AG04449 (cell line): Measurements from ENCODE around the gene ANXA2R.

ENCODE experiments used
- CTCF ChIA-PET: fragments of 350-600 bp; formaldehyde crosslinking; extraction: SDS; loops from one replicate; lab custom pipeline; 2021; ENCODE audit warnings: antibody characterized with exemption; lab: Yijun Ruan, JAX
- POLR2A ChIA-PET: fragments of 400-600, 350-600 bp; formaldehyde crosslinking; extraction: SDS; loops from one replicate; lab custom pipeline; 2020; ENCODE audit warnings: antibody characterized with exemption, inconsistent platforms; lab: Yijun Ruan, JAX
- DNase-seq: peaks from one replicate; pipeline ENCODE4 v3.0.0-alpha.2; 2010; ENCODE audit warnings: low read depth, low spot score
- H3K4me3 ChIP-seq: 2 replicates; pipeline ENCODE4 v1.5.1; 2011; ENCODE audit warnings: low read depth, mild to moderate bottlenecking, control low read depth, low read length
- TF ChIP-seq, protein P1 (sequence below): IDR thresholded peaks from one replicate; pipeline ENCODE4 v1.5.1; 2011; ENCODE audit warnings: mild to moderate bottlenecking, moderate library complexity, low read length, control low read depth, inconsistent platforms; ENCODE audit not compliant: insufficient read depth; ENCODE audit errors: missing control alignments

ANXA2R gene

DNA sequence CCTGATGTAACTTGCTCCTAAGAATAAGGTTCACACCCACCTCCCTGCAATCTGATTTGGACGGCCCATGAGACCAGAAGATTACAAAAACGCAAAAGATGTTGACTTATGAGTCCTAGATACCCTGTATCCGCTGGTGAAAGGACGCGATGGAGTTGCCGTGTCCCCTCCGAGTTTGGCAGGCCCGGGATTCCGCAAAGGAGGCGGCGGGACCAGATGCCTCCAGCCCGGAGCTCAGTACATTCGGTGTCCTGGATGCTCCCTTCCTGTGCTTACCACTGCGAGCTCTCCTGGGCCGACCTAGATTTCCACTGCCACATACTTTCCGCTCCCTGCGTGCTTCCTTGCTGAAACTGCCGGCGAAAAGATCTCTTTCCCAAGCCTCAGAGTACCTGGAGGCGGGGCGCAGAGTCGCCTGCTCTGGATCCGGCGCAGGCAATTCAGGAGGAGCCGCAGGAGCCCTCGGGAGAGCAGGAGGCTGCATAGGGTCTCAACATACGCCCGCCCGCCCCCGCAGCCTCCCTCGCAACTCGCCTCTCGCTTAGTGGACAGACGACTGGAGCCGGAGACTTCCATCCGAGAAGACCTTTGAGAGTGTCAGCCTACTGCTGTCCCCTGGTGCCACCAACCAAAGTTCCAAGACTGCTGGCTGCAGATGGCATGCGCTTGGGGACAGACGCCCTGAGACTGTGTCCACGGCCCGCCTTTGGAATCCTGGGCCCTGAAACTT, 39.8 kb downstream of the ANXA2R start:
- DNase-seq: no peak
- peak overlapping the region; percentile 51 for H3K4me3 ChIP-seq
- ChIA-PET CTCF (interaction anchor here (2.2 kb wide), 1 partner anchor 91 kb away, joined by 9 read pairs; no protein-coding TSS in a partner anchor), POLR2A (no interaction called here)
- TF ChIP-seq, protein P1, sequence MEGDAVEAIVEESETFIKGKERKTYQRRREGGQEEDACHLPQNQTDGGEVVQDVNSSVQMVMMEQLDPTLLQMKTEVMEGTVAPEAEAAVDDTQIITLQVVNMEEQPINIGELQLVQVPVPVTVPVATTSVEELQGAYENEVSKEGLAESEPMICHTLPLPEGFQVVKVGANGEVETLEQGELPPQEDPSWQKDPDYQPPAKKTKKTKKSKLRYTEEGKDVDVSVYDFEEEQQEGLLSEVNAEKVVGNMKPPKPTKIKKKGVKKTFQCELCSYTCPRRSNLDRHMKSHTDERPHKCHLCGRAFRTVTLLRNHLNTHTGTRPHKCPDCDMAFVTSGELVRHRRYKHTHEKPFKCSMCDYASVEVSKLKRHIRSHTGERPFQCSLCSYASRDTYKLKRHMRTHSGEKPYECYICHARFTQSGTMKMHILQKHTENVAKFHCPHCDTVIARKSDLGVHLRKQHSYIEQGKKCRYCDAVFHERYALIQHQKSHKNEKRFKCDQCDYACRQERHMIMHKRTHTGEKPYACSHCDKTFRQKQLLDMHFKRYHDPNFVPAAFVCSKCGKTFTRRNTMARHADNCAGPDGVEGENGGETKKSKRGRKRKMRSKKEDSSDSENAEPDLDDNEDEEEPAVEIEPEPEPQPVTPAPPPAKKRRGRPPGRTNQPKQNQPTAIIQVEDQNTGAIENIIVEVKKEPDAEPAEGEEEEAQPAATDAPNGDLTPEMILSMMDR: no peak

DNA sequence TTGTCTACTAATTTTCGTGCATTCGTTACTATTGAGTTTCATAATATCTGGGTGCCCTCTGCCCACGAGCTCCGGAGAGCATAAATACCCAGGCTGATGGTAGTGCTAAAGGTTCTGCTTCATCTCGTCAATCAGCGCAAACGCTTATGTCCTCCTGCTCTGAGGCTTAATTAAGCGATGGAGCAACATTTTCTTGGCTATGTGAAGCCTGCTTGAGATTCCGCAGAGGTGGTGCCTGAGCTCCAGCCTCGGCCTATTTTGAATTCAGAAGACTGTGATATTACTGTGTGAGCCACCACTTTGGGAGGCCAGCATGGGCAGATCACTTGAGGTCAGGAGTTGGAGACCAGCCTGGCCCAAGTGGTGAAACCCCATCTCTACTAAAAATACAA, 44.8 kb downstream of the ANXA2R start:
- ChIA-PET CTCF (interaction anchor here (0.8 to 8.0 kb wide), 12 partner anchors 9 to 84 kb away, joined by 3 to 84 read pairs (median 4); partner anchors contain the start of gene ANXA2R), POLR2A (interaction anchor here (1.0 to 1.2 kb wide), 4 partner anchors 12 to 70 kb away, joined by 3 to 5 read pairs (median 3); no protein-coding TSS in a partner anchor)
- DNase-seq: no peak
- H3K4me3 ChIP-seq: peak overlapping the region; percentile 69
- TF ChIP-seq, protein P1: no peak

DNA sequence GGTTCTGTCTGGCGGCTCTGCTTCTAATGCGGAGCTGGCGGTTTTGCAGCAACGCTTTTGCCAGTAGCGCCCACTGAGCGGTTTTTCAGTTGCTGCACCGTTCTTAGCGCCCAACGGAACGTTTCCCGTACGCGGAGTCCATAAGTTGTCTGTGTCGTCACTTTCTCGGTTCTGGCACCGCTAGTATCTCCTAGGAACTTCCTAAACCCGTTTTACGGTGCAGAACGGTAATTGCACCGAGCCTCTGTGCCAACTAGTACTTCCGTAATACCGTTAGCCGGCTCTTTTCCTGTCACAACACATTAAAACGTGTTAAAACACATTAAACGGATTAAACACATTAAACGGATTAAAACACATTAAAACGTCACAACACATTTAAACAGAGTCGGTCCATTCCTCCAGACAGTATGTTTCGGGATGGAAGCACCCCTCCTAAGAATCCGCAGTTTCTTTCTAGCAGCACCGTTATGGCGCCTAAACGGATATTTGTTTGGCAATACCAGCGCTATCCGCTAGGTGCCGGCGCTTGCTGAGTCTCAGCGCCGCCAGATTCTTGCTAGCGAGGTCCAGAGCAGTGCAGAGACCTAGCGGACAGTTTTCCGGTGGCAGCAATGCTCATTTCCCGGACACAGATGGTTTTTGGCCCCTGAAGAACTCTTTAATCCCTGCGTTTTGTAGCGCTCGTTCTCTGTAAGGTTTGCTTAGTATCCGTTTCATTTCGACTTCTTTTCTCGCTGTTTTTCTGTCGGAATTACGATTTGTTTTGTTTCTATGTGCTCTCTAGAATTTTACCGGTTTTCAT, 45.4 kb downstream of the ANXA2R start:
- no peak for DNase-seq
- TF ChIP-seq, protein P1: peak; percentile 83
- H3K4me3 ChIP-seq: peak overlapping the region; percentile 69

DNA sequence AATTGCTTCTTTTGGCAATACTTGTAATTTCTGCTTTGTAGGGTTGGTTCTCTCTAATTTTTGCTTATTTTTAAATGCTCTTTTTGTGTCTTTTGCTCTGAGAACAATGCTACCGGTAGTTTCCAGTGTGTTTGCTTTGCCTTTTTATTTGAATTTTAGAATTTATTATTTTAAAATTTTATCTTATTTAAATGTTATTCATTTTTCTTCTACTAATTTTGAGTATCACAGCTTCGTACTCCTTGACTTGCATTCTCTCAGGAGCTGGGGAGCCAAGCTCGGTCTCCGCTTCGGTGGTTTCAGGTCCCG, 45.9 kb downstream of the ANXA2R start:
- peak overlapping the region; percentile 69 for H3K4me3 ChIP-seq
- no peak for DNase-seq
- TF ChIP-seq, protein P1: no peak
- ChIA-PET POLR2A (interaction anchor here (0.6 to 3.1 kb wide), 9 partner anchors 9 to 127 kb away, joined by 3 to 19 read pairs (median 5); partner anchors contain the start of gene ZNF131), CTCF (interaction anchor here (0.6 to 8.0 kb wide), 13 partner anchors 9 to 396 kb away, joined by 3 to 84 read pairs (median 6); partner anchors contain the start of gene ANXA2R)

More for the DNA sequence above, 45.4 kb downstream of the ANXA2R start:
- CTCF ChIA-PET: interaction anchor here (0.6 to 8.0 kb wide), 20 partner anchors 8 to 395 kb away, joined by 3 to 84 read pairs (median 6); partner anchors contain the start of gene ANXA2R
- POLR2A ChIA-PET: interaction anchor here (0.6 to 3.1 kb wide), 9 partner anchors 13 to 70 kb away, joined by 3 to 19 read pairs (median 5); no protein-coding TSS in a partner anchor

DNA sequence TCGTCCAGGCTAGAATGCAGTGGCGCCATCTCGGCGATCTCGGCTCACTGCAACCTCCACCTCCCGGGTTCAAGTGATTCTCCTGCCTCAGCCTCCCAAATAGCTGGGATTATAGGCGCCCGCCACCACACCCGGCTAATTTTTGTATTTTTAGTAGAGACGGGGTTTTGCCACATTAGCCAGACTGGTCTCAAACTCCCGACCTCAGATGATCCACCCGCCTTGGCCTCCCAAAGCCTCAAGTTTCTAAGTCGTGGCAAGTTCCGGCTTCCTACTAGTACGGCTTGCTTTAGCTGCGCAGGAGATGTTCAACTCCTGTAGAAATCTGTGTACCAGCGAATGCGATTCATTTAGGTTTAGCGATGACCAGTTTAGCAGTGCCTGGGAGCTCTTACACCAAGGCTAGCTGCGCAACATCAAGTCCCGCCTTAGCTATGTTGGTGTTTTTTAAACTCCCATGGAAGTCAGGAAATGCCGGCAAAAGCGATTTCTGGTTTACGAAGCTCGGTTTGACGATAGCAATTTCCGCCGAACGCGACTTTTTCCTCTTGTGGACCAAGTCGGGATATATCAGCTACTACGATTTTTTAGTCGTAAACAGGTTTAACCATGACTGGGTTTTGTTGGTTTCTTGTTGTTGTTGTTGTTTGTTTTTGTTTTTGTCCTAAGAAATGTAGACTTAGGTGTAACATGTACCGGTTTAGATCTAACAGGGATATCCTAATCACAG, 46.4 kb downstream of the ANXA2R start:
- H3K4me3 ChIP-seq: peak overlapping the region; percentile 69
- TF ChIP-seq, protein P1: peak; percentile 0
- no peak for DNase-seq
- ChIA-PET CTCF (interaction anchor here (0.6 to 8.0 kb wide), 16 partner anchors 8 to 396 kb away, joined by 3 to 84 read pairs (median 6); partner anchors contain the start of gene ANXA2R), POLR2A (interaction anchor here (0.6 to 3.1 kb wide), 9 partner anchors 9 to 128 kb away, joined by 3 to 19 read pairs (median 4); partner anchors contain the start of gene ZNF131)
